Measurements from ENCODE around the gene ZSCAN21.
A peak's percentile ranks its signal among the peaks of the same experiment; 100 is the strongest.

ZSCAN21 gene

GRCh38 chr7:100079024-100079560 is 29.5 kb downstream of the ZSCAN21 start:
- DNase-seq = no peak

GRCh38 chr7:100080907-100081534 is 31.4 kb downstream of the ZSCAN21 start:
- no peak for DNase-seq

GRCh38 chr7:100081535-100082102 is 32.0 kb downstream of the ZSCAN21 start, which contains the start of gene ZNF3:
TSS of gene ZNF3 (minus strand) at chr7:100081723. CDS start at chr7:100077357, 4,366 bp downstream.
- peak; percentile 96 to 98 for DNase-seq

GRCh38 chr7:100082978-100083377 is 33.4 kb downstream of the ZSCAN21 start:
- no peak for DNase-seq

- no peak for DNase-seq
These were observed 35.9 kb downstream of the ZSCAN21 start for GRCh38 chr7:100085515-100085914.

GRCh38 chr7:100087055-100087750 is 37.6 kb downstream of the ZSCAN21 start:
- DNase-seq = no peak

GRCh38 chr7:100088095-100088620 is 38.6 kb downstream of the ZSCAN21 start:
- no peak for DNase-seq

GRCh38 chr7:100088621-100089457 is 39.3 kb downstream of the ZSCAN21 start, which contains the start of gene COPS6:
TSS of gene COPS6 (plus strand) at chr7:100088969. CDS start at chr7:100088991, 22 bp downstream.
- peak; percentile 76 to 90 for DNase-seq

- no peak for DNase-seq
These were observed 40.1 kb downstream of the ZSCAN21 start for GRCh38 chr7:100089458-100090196.

- no peak for DNase-seq
These were observed 41.2 kb downstream of the ZSCAN21 start for GRCh38 chr7:100090527-100091410.

- DNase-seq = no peak
These were observed 42.0 kb downstream of the ZSCAN21 start for GRCh38 chr7:100091411-100092181.

GRCh38 chr7:100093054-100093453 is 43.5 kb downstream of the ZSCAN21 start:
- DNase-seq = no peak

GRCh38 chr7:100093498-100093897 is 43.9 kb downstream of the ZSCAN21 start:
- no peak for DNase-seq

GRCh38 chr7:100093925-100094486 is 44.4 kb downstream of the ZSCAN21 start:
- no peak for DNase-seq

GRCh38 chr7:100095289-100095688 is 45.7 kb downstream of the ZSCAN21 start:
- no peak for DNase-seq

GRCh38 chr7:100095704-100096103 is 46.1 kb downstream of the ZSCAN21 start:
- no peak for DNase-seq

GRCh38 chr7:100098913-100099312 is 49.3 kb downstream of the ZSCAN21 start:
- no peak for DNase-seq

- no peak for DNase-seq
These were observed 49.9 kb downstream of the ZSCAN21 start for GRCh38 chr7:100099452-100099851.

- DNase-seq = peak; percentile 82 to 83
These were observed 50.9 kb downstream of the ZSCAN21 start for GRCh38 chr7:100100420-100101015.
